Urothelium cell line (cell line): ENCODE measurements around the gene CD58.
"Not testable (repeated sequence)": the region's sequence is repeated elsewhere in the genome, so short reads cannot be mapped to it uniquely, and the experiment has no call there.

Experiments used
- DNase-seq: peaks from one replicate; pipeline ENCODE4 v3.0.0; 2011; ENCODE audit warnings: low spot score, mixed read lengths
- FAIRE-seq: peaks from 2 replicates; lab custom pipeline; 2011; peaks lifted over from hg19 to GRCh38; lab: Jason Lieb, UNC

Gene CD58

GRCh38 chr1:116570358-116571214 lies at the start of gene CD58:
Gene CD58, minus strand, starts transcription at chr1:116571026. Its CDS starts 54 bp downstream, at chr1:116570972.
- DNase-seq (peak; percentile 95), FAIRE-seq (no peak)

GRCh38 chr1:116620392-116620791 lies 49.6 kb upstream of the CD58 start:
- DNase-seq, FAIRE-seq: not testable (repeated sequence)

GRCh38 chr1:116619106-116619505 lies 48.3 kb upstream of the CD58 start:
- not testable (repeated sequence) for FAIRE-seq, DNase-seq

- not testable (repeated sequence) for FAIRE-seq, DNase-seq
Observed at GRCh38 chr1:116617808-116618207, 47.0 kb upstream of the CD58 start.

GRCh38 chr1:116613825-116614224 lies 43.0 kb upstream of the CD58 start:
- FAIRE-seq, DNase-seq: not testable (repeated sequence)

GRCh38 chr1:116609801-116610371 lies 39.1 kb upstream of the CD58 start:
- FAIRE-seq, DNase-seq: not testable (repeated sequence)

GRCh38 chr1:116608841-116609240 lies 38.0 kb upstream of the CD58 start:
- not testable (repeated sequence) for FAIRE-seq, DNase-seq

GRCh38 chr1:116608151-116608550 lies 37.3 kb upstream of the CD58 start:
- not testable (repeated sequence) for FAIRE-seq, DNase-seq

GRCh38 chr1:116607463-116607862 lies 36.6 kb upstream of the CD58 start:
- not testable (repeated sequence) for FAIRE-seq, DNase-seq

- DNase-seq, FAIRE-seq: not testable (repeated sequence)
Observed at GRCh38 chr1:116606067-116606466, 35.2 kb upstream of the CD58 start.

- DNase-seq = no peak
- no peak for FAIRE-seq
Observed at GRCh38 chr1:116605315-116605714, 34.5 kb upstream of the CD58 start.

- not testable (repeated sequence) for DNase-seq, FAIRE-seq
Observed at GRCh38 chr1:116604408-116604807, 33.6 kb upstream of the CD58 start.

- DNase-seq, FAIRE-seq: not testable (repeated sequence)
Observed at GRCh38 chr1:116603646-116604045, 32.8 kb upstream of the CD58 start.

GRCh38 chr1:116599369-116599768 lies 28.5 kb upstream of the CD58 start:
- not testable (repeated sequence) for FAIRE-seq, DNase-seq

- not testable (repeated sequence) for DNase-seq, FAIRE-seq
Observed at GRCh38 chr1:116598420-116599036, 27.7 kb upstream of the CD58 start.

- DNase-seq, FAIRE-seq: not testable (repeated sequence)
Observed at GRCh38 chr1:116597388-116597787, 26.6 kb upstream of the CD58 start.

- not testable (repeated sequence) for DNase-seq, FAIRE-seq
Observed at GRCh38 chr1:116596742-116597307, 26.0 kb upstream of the CD58 start.

- not testable (repeated sequence) for FAIRE-seq
Observed at GRCh38 chr1:116595946-116596741, 25.3 kb upstream of the CD58 start.

GRCh38 chr1:116595065-116595840 lies 24.4 kb upstream of the CD58 start:
- FAIRE-seq, DNase-seq: not testable (repeated sequence)

More at GRCh38 chr1:116595946-116596741, 25.3 kb upstream of the CD58 start:
- not testable (repeated sequence) for DNase-seq
